Ecto neural progenitor cell (in vitro differentiated cells): Measurements from ENCODE around the gene HPRT1.
A peak's percentile ranks its signal among the peaks of the same experiment; 100 is the strongest.
"Not testable (repeated sequence)": the region's sequence is repeated elsewhere in the genome, so short reads cannot be mapped to it uniquely, and the experiment has no call there.

ENCODE experiments used
- DNase-seq: peaks from one replicate; pipeline ENCODE4 v3.0.0-alpha.2; 2018; ENCODE audit warnings: low spot score

HPRT1 gene, protein sequence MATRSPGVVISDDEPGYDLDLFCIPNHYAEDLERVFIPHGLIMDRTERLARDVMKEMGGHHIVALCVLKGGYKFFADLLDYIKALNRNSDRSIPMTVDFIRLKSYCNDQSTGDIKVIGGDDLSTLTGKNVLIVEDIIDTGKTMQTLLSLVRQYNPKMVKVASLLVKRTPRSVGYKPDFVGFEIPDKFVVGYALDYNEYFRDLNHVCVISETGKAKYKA

DNA sequence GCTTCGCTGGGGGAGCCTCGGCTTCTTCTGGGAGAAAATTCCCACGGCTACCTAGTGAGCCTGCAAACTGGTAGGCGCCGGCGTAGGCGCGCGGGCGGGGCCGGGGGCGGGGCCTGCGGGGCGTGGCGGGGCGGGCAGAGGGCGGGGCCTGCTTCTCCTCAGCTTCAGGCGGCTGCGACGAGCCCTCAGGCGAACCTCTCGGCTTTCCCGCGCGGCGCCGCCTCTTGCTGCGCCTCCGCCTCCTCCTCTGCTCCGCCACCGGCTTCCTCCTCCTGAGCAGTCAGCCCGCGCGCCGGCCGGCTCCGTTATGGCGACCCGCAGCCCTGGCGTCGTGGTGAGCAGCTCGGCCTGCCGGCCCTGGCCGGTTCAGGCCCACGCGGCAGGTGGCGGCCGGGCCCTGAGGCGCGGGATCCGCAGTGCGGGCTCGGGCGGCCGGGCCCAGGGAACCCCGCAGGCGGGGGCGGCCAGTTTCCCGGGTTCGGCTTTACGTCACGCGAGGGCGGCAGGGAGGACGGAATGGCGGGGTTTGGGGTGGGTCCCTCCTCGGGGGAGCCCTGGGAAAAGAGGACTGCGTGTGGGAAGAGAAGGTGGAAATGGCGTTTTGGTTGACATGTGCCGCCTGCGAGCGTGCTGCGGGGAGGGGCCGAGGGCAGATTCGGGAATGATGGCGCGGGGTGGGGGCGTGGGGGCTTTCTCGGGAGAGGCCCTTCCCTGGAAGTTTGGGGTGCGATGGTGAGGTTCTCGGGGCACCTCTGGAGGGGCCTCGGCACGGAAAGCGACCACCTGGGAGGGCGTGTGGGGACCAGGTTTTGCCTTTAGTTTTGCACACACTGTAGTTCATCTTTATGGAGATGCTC is at the start of gene HPRT1:
Gene HPRT1, plus strand, starts transcription at position 161 of the 857 bp plus-strand sequence. Its CDS starts 147 bp downstream, at position 308.
- DNase-seq: peak; percentile 88

DNA sequence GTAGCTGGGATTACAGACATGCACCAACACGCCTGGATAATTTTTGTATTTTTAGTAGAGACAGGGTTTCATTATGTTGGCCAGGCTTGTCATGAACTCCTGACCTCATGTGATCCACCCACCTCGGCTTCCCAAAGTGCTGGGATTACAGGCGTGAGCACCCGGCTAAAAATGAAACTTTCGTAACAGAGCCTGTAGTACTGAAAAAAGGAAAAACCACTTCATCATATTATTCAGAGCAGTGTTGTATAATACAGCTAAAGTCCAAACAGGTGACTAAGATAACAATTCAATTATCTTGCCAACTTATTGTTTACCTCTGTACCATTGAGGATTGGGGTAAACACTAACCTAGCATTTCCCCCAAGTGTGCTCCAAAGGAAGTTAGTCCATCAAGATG is 43.9 kb upstream of the HPRT1 start:
- DNase-seq: no peak

DNA sequence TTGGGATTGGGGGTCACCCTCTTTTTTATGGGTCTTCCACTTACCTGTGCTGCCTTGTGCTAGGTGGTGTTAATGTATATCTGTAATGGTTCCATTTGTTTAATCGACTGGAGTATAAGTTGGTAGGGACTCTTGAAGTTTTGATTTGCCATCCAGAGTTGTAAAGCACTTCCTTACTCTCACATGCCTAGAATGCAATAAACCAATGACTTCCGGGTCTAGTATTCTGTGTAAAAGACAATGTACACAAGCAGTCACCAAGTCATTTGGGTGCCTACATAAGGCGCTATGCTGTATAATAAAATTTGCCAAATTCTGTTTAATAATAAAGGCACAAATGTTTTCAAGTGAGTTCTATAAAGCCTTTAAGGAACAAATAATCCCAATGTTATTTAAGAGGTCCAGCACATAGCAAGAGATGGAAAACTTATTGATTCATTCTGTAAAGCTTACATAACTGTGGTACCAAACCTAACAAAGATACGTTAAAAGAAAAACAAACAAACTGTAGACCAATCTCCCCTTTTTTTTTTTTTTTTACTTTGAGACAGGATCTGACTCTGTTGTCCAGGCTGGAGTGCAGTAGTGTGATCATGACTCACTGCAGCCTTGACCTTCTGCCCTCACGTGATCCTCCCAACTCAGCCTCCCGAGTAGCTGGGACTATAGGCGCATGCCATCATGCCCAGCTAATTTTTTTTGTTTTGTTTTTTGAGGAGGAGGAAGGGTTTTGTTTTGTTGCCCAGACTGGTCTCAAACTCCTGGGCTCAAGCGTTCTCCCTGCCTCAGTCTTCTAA is 41.5 kb upstream of the HPRT1 start:
- no peak for DNase-seq

DNA sequence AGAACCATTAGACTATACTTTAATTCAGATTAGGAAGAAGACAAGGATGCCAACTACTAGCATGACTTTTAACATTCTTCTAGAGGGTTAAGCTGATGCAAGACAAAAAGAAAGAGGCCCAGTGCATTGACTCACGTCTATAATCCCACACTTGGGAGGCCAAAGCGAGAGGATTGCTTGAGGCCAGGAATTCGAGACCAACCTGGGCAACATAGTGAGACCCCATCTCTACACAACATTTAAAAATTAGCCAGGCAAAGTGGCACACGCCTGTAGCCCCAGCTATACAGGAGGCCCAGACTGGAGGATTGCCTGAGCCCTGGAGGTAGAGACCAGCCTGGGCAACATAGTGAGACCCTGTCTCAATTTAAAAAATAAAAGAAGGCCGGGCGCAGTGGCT is 40.2 kb upstream of the HPRT1 start:
- no peak for DNase-seq

DNA sequence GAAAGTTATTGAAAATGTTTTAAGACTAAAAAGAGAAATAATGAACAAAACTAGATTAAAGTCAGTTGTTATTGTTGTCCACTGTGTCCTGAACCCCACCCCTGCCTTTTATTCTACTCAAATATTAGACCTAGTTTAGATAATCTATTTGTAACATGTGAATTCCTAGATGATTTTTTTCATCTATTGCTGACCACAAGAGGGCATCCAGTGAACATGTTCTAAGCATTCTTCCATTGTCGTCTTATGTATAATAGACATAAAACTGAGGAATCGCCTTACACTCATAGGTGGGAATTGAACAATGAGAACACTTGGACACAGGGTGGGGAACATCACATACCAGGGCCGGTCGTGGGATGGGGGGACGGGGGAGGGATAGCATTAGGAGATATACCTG is 36.4 kb upstream of the HPRT1 start:
- DNase-seq: no peak

DNA sequence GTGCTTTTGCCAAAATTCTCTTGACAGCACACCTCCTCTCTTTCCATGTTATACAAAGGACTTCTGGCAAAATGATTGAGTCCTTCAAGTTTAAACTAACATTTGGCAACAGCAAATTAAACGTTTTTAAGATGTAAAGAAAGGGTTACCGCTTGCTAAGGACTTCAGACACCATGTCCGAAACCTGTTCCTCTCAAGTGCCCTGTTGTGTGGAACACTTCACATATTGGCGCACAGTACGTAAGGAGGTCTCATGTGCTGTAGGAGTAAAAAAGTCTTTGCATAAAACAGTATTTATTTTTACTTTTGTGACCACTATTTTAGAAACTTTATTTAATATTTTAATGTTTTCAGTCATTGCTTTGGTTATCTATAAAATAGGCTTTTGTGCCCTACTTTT is 33.7 kb upstream of the HPRT1 start:
- DNase-seq: no peak

DNA sequence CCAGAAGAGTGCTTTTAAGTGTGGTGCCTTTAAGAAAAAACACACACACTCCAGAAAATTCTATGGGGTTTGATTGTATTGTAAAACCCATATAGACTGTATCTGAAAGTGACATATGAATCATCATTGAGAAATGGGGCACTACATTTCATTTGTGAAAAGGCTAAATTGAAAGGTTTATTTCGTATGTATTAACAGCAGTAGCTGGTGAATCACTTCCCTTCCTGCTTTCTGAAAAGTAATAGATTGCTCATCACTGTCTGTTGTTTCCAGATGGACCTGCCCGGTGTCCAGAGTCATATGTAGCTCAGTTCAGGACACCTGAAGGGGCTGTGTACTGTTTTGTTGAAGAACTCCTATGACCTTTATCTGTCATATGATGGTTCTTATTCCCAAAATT is 28.1 kb upstream of the HPRT1 start:
- no peak for DNase-seq

DNA sequence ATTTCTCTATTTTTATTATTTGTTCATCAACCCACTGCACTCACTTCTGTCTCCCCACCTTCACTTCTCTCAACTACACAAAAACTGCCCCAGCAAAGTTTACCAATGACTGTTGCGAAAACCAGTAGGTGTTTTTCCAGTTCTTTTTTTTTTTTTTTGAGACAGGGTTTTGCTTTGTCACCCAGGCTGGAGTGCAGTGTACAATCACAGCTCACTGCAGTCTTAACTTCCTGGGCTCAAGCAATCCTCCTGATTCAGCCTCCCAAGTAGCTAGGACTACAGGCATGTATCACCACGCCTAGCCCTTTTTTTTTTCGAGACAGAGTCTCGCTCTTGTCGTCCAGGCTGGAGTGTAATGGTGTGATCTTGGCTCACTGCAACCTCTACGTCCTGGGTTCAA is 24.1 kb upstream of the HPRT1 start:
- DNase-seq: no peak

DNA sequence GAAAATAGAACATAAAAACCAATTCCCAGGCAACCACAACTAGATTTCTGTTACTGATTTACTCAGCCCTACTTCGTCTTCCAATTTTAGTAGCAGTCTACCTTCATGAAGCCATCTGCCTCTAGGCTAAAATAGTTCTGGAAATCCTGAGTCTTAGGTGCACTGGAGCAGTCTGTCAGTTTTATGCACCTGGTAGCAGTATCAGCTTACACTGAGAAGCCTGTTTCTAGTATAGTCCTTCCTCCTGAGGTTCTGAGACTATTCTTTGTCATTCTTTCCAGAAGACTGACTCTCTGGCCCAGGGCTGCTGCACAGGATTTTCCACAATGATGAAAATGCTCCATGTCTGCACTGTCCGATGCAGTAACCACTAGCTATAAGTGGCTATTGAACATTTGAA is 16.9 kb upstream of the HPRT1 start:
- no peak for DNase-seq

DNA sequence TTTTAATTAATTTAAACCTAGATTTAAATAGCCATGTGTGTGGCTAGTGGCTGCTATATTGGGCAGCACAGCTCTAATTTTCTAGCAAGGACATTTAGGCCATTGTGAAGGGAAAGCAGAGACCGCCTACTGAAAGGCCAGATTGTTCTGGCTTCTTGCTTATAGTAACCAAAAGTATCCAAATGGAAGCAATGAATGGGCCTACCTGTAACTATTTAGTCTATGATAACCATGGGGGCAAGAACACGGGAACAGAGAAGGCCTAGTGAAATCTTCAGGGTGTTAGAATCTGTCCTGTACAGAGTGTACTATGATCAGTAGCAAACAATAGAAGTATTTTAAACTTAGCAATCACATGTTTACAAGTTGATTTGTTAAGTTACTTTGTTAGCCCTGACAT is 16.5 kb upstream of the HPRT1 start:
- DNase-seq: no peak

DNA sequence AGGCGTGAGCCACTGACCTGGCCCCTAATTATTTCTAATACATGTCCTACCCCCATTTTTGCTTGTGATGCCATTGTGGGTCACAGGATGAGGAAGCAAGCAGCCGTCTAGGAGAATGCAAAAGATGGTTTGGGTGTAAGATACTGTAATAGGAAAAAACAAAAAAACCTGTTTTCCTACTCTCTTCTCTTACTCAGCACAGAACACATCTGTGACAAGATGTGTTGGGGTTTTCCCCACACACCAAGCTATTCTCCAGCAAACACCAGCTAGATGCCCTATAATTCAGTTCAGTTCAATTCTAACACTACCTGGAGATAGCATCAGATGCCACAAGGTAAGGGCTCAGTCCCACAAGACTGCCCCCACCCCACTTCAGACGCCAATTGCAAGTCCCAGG is 15.3 kb upstream of the HPRT1 start:
- DNase-seq: no peak

DNA sequence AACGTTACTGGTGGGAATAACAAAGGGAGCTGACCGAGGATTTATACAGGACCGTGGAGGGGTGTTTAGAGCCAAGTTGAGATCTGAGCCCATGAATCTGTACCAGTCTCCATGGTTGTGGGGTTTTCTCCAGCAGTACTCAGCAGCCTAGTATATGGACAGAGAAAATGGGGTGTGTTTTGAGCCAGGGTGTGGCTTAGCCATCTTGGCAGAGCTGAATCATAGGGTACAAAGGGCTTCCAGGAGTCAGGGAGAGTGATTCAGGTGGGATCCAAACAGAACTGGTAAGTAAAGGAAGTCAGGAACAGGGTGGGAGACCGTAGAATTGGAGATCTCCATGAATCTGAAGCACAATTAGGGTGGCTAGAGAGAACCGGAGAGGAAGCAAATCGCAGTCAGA is 7.4 kb upstream of the HPRT1 start:
- DNase-seq: no peak

DNA sequence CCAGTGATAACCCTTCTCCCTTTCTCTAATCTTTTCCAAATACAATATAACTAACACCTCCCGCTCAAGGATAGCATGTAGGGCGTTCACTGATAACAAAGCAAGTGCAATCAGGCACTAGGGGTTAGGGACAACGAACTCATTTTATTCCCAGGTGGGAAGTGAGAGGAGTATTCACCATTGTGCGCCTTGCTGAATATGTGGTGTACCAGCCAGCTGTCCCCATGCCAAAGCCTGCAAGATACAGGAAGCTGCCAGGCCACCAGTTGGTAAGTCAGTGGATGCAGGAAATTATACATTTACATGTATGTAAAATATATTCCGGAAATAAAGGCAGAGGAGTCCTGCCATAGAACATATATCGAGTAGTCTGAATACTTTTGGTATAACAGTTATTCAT is 6.3 kb upstream of the HPRT1 start:
- DNase-seq: no peak

DNA sequence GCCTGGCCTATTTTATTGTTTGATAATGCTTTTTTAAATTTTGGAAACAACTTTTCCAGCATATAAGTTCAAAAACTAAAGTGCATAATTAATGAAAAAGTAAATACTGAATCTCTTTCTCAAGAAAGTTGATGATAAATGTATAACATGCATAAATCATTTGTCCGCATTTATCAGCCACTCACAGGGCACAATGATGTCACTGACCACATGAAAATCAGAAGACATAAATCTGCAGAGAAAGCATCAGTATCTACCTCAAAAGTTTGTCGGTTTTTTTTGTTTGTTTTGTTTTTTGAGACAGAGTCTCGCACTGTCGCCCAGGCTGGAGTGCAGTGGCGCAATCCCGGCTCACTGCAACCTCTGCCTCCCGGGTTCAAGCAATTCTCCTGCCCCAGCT is 5.5 kb upstream of the HPRT1 start:
- DNase-seq: no peak

DNA sequence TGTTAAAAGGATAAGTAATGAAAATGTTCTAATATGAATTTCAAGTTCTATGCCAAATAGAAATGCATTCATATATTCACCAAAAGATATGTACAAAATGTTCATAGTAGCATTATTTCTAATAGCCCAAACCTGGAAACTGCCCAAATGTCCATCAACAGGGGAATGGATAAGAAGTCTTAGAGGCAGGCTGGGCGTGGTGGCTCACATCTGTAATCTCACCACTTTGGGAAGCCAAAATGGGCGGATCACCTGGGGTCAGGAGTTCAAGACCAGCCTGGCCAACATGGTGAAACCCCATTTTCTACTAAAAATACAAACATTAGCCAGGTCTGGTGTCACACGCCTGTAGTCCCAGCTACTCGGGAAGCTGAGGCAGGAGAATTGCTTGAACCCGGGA is 2.3 kb upstream of the HPRT1 start:
- no peak for DNase-seq

DNA sequence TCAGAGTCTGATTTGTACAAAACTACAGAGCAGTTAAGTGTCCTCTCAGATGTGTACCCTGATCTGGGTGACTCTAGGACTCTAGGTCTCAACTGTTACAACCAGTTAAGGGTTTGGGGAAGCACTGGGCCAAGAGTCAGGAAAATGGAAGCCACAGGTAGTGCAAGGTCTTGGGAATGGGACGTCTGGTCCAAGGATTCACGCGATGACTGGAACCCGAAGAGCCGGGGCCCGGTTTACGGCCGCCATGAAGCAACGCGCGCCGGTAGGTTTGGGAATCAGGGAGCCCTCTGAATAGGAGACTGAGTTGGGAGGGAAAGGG is 321 bp upstream of the HPRT1 start:
- no peak for DNase-seq

DNA sequence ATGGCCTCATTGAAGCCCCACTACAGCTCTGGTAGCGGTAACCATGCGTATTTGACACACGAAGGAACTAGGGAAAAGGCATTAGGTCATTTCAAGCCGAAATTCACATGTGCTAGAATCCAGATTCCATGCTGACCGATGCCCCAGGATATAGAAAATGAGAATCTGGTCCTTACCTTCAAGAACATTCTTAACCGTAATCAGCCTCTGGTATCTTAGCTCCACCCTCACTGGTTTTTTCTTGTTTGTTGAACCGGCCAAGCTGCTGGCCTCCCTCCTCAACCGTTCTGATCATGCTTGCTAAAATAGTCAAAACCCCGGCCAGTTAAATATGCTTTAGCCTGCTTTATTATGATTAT is 876 bp downstream of the HPRT1 start:
- DNase-seq: no peak

DNA sequence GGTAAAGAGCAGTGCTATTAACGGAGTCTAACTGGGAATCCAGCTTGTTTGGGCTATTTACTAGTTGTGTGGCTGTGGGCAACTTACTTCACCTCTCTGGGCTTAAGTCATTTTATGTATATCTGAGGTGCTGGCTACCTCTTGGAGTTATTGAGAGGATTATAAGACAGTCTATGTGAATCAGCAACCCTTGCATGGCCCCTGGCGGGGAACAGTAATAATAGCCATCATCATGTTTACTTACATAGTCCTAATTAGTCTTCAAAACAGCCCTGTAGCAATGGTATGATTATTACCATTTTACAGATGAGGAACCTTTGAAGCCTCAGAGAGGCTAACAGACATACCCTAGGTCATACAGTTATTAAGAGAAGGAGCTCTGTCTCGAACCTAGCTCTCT is 1.5 kb downstream of the HPRT1 start:
- no peak for DNase-seq

DNA sequence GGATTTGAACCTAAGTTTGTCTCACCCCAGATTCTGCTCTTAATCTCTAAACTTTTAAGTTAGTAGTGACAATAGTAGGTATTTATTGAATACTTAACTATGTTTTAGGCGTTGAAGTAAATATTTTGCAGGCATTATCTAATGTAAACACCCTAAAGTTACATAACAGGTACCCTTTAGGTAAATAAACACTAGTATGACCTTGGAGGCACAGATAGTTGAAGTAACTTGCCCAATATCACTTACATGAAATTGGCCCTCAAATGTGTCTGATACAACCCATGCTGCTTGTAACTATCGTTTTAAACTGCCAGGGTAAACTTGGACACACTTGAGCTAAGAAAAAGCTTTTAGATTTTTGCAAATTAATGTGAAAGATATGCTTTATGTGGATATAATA is 3.0 kb downstream of the HPRT1 start:
- no peak for DNase-seq

DNA sequence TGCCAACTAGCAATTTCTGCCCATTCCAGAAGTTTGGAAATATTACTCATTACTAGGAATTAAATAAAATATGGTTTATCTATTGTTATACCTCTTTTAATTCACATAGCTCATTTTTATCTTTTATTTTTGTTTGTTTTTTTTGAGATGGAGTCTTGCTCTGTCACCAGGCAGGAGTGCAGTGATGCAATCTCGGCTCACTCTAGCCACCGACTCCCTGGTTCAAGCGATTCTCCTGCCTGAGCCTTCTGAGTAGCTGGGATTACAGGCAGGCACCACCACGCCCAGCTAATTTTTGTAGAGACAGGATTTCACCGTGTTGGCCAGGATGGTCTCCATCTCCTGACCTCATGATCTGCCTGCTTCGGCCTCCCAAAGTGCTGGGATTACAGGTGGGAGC is 4.5 kb downstream of the HPRT1 start:
- not testable (repeated sequence) for DNase-seq

DNA sequence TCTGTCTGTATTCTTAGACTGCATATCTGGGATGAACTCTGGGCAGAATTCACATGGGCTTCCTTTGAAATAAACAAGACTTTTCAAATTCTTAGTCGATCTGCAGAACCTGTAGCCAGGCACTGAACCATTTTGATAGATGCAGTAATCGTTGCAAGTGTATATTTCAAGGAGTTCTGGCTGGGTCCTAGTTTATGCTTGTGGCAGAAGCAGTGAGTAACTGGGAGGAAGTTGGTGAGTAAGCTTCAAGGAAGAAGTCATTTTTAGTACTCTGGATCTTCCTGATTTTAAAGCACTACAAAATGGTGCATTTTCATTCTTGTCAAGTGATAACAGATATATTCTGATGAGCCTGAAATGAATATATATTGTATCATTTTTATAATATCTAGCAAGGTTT is 9.5 kb downstream of the HPRT1 start:
- DNase-seq: no peak

DNA sequence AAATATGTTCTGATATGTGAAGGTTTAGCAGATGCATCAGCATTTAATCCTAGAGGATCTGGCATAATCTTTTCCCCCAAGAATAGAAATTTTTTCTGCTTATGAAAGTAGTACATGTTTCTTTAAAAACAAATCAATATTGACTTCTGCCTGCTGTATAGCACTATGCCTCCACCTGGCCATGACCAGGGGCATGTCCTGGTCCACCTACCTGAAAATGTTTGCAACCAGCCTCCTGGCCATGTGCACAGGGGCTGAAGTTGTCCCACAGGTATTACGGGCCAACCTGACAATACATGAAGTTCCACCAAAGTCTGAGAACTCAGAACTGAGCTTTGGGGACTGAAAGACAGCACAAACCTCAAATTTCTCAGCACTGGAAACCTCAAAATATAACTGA is 10.0 kb downstream of the HPRT1 start:
- no peak for DNase-seq

DNA sequence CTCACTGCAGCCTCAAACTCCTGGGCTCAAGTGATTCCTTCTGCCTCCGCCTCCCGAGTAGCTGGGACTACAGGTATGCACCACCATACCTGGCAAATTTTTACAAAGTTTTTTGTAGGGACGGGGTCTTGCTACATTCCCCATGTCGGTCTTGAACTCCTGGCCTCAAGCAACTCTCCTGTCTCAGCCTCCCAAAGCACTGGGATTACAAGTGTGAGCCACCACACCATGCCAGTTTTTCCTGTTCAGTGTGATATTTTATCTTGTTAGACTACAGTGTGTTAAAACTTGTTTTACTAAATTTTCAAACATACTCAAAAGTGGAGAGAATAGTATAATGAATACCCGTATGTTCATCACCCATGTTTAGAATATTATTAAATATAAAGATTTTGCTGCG is 12.1 kb downstream of the HPRT1 start:
- DNase-seq: no peak
